HS-5 (cell line): Measurements from ENCODE around the gene BTNL9.
"Not testable (repeated sequence)": the region's sequence is repeated elsewhere in the genome, so short reads cannot be mapped to it uniquely, and the experiment has no call there.

Source experiments
- DNase-seq: peaks from one replicate; pipeline ENCODE4 v3.0.0-alpha.2; 2012; ENCODE audit warnings: low read depth

BTNL9 gene

GRCh38 chr5:181100121-181100875 is 60.2 kb downstream of the BTNL9 start:
- no peak for DNase-seq

GRCh38 chr5:181101030-181101641 is 61.1 kb downstream of the BTNL9 start:
- not testable (repeated sequence) for DNase-seq

DNA sequence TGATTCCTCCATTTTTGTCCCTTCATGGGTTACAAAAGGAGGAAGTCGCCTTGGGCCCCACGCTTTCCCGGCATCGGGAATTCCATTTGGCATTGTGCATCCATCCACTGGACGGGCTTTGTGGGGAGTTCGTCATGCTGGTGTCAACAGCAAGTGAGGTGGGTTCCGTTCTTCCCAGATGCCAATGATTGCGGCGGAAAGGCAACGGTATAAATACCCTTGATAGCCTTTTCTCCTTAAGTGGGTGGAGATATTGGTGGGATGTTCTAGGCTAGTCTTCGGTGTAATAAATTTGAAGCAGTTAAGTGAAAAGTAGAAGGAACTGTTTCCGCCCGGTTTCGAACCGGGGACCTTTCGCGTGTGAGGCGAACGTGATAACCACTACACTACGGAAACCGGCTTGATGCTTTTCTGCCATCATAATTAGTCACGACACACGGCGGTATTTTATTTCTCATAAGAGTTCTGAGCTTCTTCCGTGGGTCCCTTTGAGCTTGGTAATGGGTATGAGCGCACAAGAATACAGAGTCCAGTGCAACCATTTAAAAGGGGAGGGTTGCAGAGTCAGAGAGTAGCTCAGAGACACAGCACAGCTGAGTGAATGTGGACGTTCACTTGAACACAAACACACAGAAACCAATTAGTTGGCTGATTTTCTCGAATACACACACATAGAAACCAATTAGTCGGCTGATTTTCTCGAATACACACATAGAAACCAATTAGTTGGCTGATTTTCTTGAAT is 62.0 kb downstream of the BTNL9 start:
- not testable (repeated sequence) for DNase-seq

- DNase-seq: not testable (repeated sequence)
Observed at GRCh38 chr5:181104259-181104568, 64.1 kb downstream of the BTNL9 start.

GRCh38 chr5:181104606-181105390 is 64.7 kb downstream of the BTNL9 start:
- not testable (repeated sequence) for DNase-seq

GRCh38 chr5:181105391-181106025 is 65.4 kb downstream of the BTNL9 start:
- DNase-seq: no peak

DNA sequence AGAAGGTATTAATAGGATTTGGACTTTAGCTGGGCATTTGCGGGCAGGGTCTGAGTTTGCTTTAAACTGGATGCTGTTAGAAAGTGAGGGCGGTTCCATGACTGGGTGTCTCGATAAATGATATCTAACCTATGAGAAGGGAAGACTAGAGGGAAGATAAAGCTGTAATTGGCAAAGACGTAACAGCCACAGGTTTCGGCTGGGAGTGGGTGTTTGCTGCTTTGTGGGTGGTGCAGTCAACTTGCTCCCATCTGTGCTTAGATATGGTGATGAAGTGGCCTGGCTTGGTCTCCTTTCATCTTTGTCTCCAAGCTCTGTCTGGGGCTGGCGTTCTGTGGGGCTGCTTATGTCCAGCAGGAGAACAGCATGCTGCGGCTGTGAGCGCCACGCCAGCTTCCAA is 67.6 kb downstream of the BTNL9 start:
- DNase-seq: no peak

GRCh38 chr5:181108578-181109165 is 68.6 kb downstream of the BTNL9 start:
- DNase-seq: no peak

DNA sequence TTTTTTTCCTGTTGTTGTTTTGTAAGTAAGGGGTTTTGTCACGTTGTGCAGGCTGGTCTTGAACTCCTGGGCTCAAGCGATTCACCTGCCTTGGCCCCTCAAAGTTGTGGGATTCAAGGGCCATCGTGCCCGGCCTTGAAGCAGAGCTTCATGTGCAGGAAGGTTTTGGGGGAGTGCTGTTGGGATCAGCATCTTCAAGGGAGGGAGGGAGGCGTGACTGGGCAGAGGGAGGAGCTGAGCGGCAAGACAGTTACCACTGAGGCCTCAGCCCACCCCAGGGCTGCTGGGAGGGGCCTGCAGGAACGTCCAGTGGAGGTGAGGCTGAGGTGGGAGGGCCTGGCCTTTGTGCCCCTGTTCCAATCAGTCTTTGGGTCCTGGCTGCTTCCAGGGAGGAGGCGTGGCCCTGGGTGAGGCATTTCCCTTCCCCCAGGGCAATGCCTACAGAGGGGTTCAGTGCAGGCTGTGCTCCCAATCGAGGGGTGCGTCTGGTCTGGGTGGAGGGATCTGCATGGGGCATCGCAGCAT is 69.5 kb downstream of the BTNL9 start:
- no peak for DNase-seq

- no peak for DNase-seq
Observed at GRCh38 chr5:181111010-181111409, 70.9 kb downstream of the BTNL9 start.
